ENCODE results near the gene CLEC4G.

Gene CLEC4G

DNA sequence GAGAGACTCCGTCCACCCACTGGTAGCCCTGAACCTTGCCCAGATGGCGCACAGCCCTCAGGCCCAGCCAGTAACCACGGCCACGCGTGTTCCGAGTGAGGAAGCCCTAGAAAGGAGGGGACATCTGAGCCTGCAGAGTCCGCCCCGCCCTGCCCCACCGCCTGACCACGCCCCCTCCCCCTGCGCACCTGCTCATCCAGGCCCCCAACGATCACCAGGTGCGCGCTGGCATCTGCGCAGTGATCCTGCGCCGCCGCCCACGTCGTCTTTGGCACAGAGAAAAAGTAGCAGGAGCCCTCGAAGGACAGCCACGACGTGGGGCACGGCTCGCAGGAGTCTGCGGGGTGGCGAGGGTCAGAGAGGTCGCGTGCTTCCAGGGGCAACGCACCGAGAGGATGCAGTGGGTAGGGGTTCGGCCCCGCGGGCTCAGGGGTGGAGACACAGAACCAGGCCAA is 2.1 kb downstream of the CLEC4G start:
- Histone ChIP-seq H3K4me2 (ENCODE audit: insufficient read depth, low read length) (no peak overlapping the region), H3K4me1 (ENCODE audit: insufficient read depth, low read length) (no peaks in the 10 kb centered on the region), H4K20me1 (ENCODE audit: insufficient read depth, low read length) (no peaks in the 10 kb centered on the region), H2AFZ (ENCODE audit: low read depth, low read length) (no peak overlapping the region), H3K9ac (ENCODE audit: low read depth, low read length) (no peak overlapping the region), H3K27ac (ENCODE audit: low read length) (no peak overlapping the region), H3K27me3 (ENCODE audit: insufficient read depth, low read length, poor library complexity) (no peaks in the 10 kb centered on the region), H3K36me3 (ENCODE audit: insufficient read depth, low read length) (no peaks in the 10 kb centered on the region), H3K4me3 (ENCODE audit: low read depth in 1 of 2, low read length in 2 of 2) (no peak overlapping the region), H3K9me3 (ENCODE audit: insufficient read depth, low read length, severe bottlenecking) (no peaks in the 10 kb centered on the region), H3K79me2 (ENCODE audit: insufficient read depth, low read length) (no peaks in the 10 kb centered on the region)
- ATAC-seq (ENCODE audit: insufficient read depth, low read depth) (no peak), DNase-seq (no peak)
- TF ChIP-seq, protein P1, sequence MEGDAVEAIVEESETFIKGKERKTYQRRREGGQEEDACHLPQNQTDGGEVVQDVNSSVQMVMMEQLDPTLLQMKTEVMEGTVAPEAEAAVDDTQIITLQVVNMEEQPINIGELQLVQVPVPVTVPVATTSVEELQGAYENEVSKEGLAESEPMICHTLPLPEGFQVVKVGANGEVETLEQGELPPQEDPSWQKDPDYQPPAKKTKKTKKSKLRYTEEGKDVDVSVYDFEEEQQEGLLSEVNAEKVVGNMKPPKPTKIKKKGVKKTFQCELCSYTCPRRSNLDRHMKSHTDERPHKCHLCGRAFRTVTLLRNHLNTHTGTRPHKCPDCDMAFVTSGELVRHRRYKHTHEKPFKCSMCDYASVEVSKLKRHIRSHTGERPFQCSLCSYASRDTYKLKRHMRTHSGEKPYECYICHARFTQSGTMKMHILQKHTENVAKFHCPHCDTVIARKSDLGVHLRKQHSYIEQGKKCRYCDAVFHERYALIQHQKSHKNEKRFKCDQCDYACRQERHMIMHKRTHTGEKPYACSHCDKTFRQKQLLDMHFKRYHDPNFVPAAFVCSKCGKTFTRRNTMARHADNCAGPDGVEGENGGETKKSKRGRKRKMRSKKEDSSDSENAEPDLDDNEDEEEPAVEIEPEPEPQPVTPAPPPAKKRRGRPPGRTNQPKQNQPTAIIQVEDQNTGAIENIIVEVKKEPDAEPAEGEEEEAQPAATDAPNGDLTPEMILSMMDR (IDR thresholded peaks at IDR 0.05; ENCODE audit: borderline replicate concordance, extremely low read depth, low read length, poor library complexity, severe bottlenecking), result no peak
- TF ChIP-seq EZH2 (IDR thresholded peaks at IDR 0.05; ENCODE audit: borderline replicate concordance, low read depth, low read length, severe bottlenecking), result no peak

GRCh38 chr19:7729211-7729610 is 2.7 kb downstream of the CLEC4G start:
- Histone ChIP-seq H2AFZ (ENCODE audit: low read depth, low read length) (no peak overlapping the region), H3K27ac (ENCODE audit: low read length) (no peak overlapping the region), H3K4me2 (ENCODE audit: insufficient read depth, low read length) (no peak overlapping the region), H3K36me3 (ENCODE audit: insufficient read depth, low read length) (no peaks in the 10 kb centered on the region), H3K79me2 (ENCODE audit: insufficient read depth, low read length) (no peaks in the 10 kb centered on the region), H3K4me3 (ENCODE audit: low read depth in 1 of 2, low read length in 2 of 2) (no peak overlapping the region), H4K20me1 (ENCODE audit: insufficient read depth, low read length) (no peaks in the 10 kb centered on the region), H3K4me1 (ENCODE audit: insufficient read depth, low read length) (no peaks in the 10 kb centered on the region), H3K27me3 (ENCODE audit: insufficient read depth, low read length, poor library complexity) (no peaks in the 10 kb centered on the region), H3K9me3 (ENCODE audit: insufficient read depth, low read length, severe bottlenecking) (no peaks in the 10 kb centered on the region), H3K9ac (ENCODE audit: low read depth, low read length) (no peak overlapping the region)
- DNase-seq (no peak), ATAC-seq (ENCODE audit: insufficient read depth, low read depth) (no peak)
- TF ChIP-seq, protein P1 (IDR thresholded peaks at IDR 0.05; ENCODE audit: borderline replicate concordance, extremely low read depth, low read length, poor library complexity, severe bottlenecking), result no peak
- TF ChIP-seq EZH2 (IDR thresholded peaks at IDR 0.05; ENCODE audit: borderline replicate concordance, low read depth, low read length, severe bottlenecking), result no peak

- no peak overlapping the region for H3K4me2 ChIP-seq (ENCODE audit: insufficient read depth, low read length)
- no peaks in the 10 kb centered on the region for H3K4me1 ChIP-seq (ENCODE audit: insufficient read depth, low read length)
- H3K36me3 ChIP-seq (ENCODE audit: insufficient read depth, low read length), result no peaks in the 10 kb centered on the region
- DNase-seq (no peak), ATAC-seq (ENCODE audit: insufficient read depth, low read depth) (no peak)
- H3K9me3 ChIP-seq (ENCODE audit: insufficient read depth, low read length, severe bottlenecking), result no peaks in the 10 kb centered on the region
- TF ChIP-seq, protein P1 (IDR thresholded peaks at IDR 0.05; ENCODE audit: borderline replicate concordance, extremely low read depth, low read length, poor library complexity, severe bottlenecking), result no peak
- TF ChIP-seq EZH2 (IDR thresholded peaks at IDR 0.05; ENCODE audit: borderline replicate concordance, low read depth, low read length, severe bottlenecking), result no peak
- no peaks in the 10 kb centered on the region for H3K79me2 ChIP-seq (ENCODE audit: insufficient read depth, low read length)
- H3K4me3 ChIP-seq (ENCODE audit: low read depth in 1 of 2, low read length in 2 of 2), result no peak overlapping the region
- no peaks in the 10 kb centered on the region for H4K20me1 ChIP-seq (ENCODE audit: insufficient read depth, low read length)
- H3K27ac ChIP-seq (ENCODE audit: low read length), result no peak overlapping the region
- no peak overlapping the region for H3K9ac ChIP-seq (ENCODE audit: low read depth, low read length)
- no peaks in the 10 kb centered on the region for H3K27me3 ChIP-seq (ENCODE audit: insufficient read depth, low read length, poor library complexity)
- no peak overlapping the region for H2AFZ ChIP-seq (ENCODE audit: low read depth, low read length)
Observed at GRCh38 chr19:7725791-7726190, 6.1 kb downstream of the CLEC4G start.

DNA sequence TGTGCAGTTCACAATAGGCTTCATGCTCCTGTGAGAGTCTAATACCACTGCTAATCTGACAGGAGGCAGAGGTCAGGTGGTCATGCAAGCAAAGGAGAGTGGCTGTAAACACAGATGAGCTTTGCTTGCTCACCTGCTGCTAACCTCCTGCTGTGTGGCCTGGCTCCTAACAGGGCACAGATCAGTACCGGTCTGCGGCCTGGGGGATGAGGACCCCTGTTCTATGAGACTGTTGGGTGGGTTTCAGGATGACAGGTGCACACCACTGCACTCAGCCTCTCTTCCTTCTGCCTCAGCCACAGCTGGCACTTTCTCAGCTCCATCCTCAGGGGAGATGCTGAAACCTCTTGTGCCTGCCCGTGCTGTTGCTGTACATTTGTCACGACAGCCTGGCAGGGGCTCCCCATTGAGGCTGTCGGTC is 9.7 kb downstream of the CLEC4G start:
- no peak overlapping the region for H2AFZ ChIP-seq (ENCODE audit: low read depth, low read length)
- H3K4me2 ChIP-seq (ENCODE audit: insufficient read depth, low read length), result no peak overlapping the region

More for the DNA sequence above, 9.7 kb downstream of the CLEC4G start:
- Histone ChIP-seq H3K27me3 (ENCODE audit: insufficient read depth, low read length, poor library complexity) (no peaks in the 10 kb centered on the region), H3K79me2 (ENCODE audit: insufficient read depth, low read length) (no peaks in the 10 kb centered on the region), H3K36me3 (ENCODE audit: insufficient read depth, low read length) (no peaks in the 10 kb centered on the region), H3K4me1 (ENCODE audit: insufficient read depth, low read length) (no peaks in the 10 kb centered on the region; the same call in 1 of the 2 replicates), H3K9me3 (ENCODE audit: insufficient read depth, low read length, severe bottlenecking) (no peaks in the 10 kb centered on the region), H3K27ac (ENCODE audit: low read length) (no peak overlapping the region), H3K9ac (ENCODE audit: low read depth, low read length) (no peak overlapping the region), H3K4me3 (ENCODE audit: low read depth in 1 of 2, low read length in 2 of 2) (no peak overlapping the region), H4K20me1 (ENCODE audit: insufficient read depth, low read length) (no peaks in the 10 kb centered on the region)
- ATAC-seq (ENCODE audit: insufficient read depth, low read depth), result no peak
- DNase-seq, result no peak
- no peak for TF ChIP-seq EZH2 (IDR thresholded peaks at IDR 0.05; ENCODE audit: borderline replicate concordance, low read depth, low read length, severe bottlenecking)
- TF ChIP-seq, protein P1 (IDR thresholded peaks at IDR 0.05; ENCODE audit: borderline replicate concordance, extremely low read depth, low read length, poor library complexity, severe bottlenecking), result no peak
